ENCODE results near the gene SPTBN1. TPM values are rescaled to one million over a fixed set of nuclear protein-coding genes. Genes with fewer than 3 reads are reported as not detected.

Gene SPTBN1
- total RNA-seq, 4 donors from 2014 or later = 132 to 239 (median 195) TPM

GRCh38 chr2:54629914-54630857, 174.1 kb downstream of the SPTBN1 start:
- TF ChIP-seq POLR2A (IDR thresholded peaks at IDR 0.05) = no peak
- TF ChIP-seq, protein P1, sequence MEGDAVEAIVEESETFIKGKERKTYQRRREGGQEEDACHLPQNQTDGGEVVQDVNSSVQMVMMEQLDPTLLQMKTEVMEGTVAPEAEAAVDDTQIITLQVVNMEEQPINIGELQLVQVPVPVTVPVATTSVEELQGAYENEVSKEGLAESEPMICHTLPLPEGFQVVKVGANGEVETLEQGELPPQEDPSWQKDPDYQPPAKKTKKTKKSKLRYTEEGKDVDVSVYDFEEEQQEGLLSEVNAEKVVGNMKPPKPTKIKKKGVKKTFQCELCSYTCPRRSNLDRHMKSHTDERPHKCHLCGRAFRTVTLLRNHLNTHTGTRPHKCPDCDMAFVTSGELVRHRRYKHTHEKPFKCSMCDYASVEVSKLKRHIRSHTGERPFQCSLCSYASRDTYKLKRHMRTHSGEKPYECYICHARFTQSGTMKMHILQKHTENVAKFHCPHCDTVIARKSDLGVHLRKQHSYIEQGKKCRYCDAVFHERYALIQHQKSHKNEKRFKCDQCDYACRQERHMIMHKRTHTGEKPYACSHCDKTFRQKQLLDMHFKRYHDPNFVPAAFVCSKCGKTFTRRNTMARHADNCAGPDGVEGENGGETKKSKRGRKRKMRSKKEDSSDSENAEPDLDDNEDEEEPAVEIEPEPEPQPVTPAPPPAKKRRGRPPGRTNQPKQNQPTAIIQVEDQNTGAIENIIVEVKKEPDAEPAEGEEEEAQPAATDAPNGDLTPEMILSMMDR (IDR thresholded peaks at IDR 0.05) = no peak
- intact Hi-C loops (cut with DNase I; ENCODE audit: low total_unique reads) = no loop called here
- DNase-seq (ENCODE audit: low spot score in 2 of 2) = no peak
- 59 to 69% methylated on average over 11 of the region's 11 CpGs for WGBS, 2 donors
- no peak overlapping the region for H3K4me3 ChIP-seq (ENCODE audit: low read depth, poor library complexity, severe bottlenecking)

DNA sequence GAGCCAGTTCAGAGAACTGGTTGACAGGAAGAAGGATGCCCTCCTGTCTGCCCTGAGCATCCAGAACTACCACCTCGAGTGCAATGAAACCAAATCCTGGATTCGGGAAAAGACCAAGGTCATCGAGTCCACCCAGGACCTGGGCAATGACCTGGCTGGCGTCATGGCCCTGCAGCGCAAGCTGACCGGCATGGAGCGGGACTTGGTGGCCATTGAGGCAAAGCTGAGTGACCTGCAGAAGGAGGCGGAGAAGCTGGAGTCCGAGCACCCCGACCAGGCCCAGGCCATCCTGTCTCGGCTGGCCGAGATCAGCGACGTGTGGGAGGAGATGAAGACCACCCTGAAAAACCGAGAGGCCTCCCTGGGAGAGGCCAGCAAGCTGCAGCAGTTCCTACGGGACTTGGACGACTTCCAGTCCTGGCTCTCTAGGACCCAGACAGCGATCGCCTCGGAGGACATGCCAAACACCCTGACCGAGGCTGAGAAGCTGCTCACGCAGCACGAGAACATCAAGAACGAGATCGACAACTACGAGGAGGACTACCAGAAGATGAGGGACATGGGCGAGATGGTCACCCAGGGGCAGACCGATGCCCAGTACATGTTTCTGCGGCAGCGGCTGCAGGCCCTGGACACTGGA, 174.9 kb downstream of the SPTBN1 start:
- no peak for DNase-seq (ENCODE audit: low spot score in 2 of 2)
- TF ChIP-seq, protein P1 (IDR thresholded peaks at IDR 0.05) = no peak
- no peak for TF ChIP-seq POLR2A (IDR thresholded peaks at IDR 0.05)
- no peak overlapping the region for H3K4me3 ChIP-seq (ENCODE audit: low read depth, poor library complexity, severe bottlenecking)
- WGBS, 2 donors = 86 to 89% methylated on average over 29 to 30 of the region's 30 CpGs
- intact Hi-C loops (cut with DNase I; ENCODE audit: low total_unique reads) = no loop called here

- TF ChIP-seq, protein P1 (IDR thresholded peaks at IDR 0.05) = no peak
- no peak for TF ChIP-seq POLR2A (IDR thresholded peaks at IDR 0.05)
- intact Hi-C loops (cut with DNase I; ENCODE audit: low total_unique reads) = no loop called here
- WGBS, 2 donors = 80 to 84% methylated on average over 4 of the region's 4 CpGs
- no peak for DNase-seq (ENCODE audit: low spot score in 2 of 2)
- H3K4me3 ChIP-seq (ENCODE audit: low read depth, poor library complexity, severe bottlenecking) = no peak overlapping the region
Measured at GRCh38 chr2:54631755-54632154, 175.6 kb downstream of the SPTBN1 start.

DNA sequence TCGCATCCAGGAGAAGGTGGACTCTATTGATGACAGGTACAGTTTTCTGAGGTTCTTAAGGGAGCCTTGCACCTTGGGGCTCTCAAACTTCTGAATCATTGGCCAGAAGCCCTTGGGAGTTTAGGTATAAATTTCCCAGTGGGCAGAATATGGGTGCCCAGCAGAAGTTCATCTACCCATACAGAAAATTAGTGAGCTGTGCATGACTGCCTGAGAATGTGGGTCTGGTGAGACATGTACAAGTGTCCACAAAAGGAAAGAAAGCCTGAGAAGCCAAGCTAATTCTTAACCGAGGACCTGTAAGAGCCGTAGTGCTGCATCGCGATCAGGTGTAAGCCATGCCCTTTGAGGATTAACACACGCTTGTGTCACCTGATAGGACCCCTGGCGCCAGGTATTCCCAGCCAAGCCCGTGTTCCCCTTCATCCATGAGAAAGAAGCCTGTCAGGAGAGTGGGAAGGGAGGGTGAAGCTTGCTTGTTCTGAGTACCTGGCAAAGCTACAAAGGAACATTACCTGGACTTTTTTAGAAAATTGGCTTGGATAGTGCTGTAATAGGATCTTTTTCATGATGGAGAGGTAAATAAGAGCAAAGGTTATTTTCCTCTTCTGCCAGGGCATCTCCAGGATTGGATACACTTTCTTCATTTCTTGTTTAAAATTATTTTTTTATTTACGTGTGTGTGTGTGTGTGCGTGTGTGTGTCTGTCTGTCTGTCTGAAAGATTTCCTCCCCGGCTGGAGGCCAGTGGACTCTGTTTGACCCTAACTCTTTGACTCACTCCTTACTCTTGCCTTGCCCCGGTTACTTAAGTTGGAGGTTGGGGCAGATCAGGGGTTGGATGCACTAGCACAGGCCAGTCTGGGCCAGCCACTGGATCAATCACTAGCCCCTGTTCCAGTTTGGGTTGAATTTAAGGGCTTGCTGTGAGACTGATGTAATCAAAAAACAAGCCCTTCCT, 176.9 kb downstream of the SPTBN1 start:
- no peak for TF ChIP-seq POLR2A (IDR thresholded peaks at IDR 0.05)
- TF ChIP-seq, protein P1 (IDR thresholded peaks at IDR 0.05) = no peak
- DNase-seq (ENCODE audit: low spot score in 2 of 2) = no peak
- 77 to 82% methylated on average over 12 of the region's 12 CpGs for WGBS, 2 donors
- intact Hi-C loops (cut with DNase I; ENCODE audit: low total_unique reads) = no loop called here
- H3K4me3 ChIP-seq (ENCODE audit: low read depth, poor library complexity, severe bottlenecking) = no peak overlapping the region

DNA sequence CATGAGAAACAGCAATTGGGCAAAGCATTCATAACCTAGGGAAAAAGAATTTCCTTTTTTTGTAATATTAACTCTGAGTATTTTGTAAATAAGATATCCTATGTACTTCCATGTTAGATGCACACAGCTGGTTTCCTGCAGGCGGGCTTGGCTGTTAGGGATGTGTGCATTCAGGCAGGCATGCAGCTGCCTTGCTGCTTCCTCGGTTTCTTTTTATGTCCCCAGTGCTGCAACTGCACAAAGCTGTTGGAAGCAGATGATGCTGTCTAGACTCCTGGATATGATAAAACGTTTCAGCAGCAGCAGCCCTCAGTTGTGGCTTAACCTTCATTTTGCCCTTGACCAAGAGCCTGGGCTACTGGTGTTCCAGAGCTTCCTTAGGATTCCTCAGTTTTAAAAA, 177.9 kb downstream of the SPTBN1 start:
- DNase-seq (ENCODE audit: low spot score in 2 of 2) = no peak
- H3K4me3 ChIP-seq (ENCODE audit: low read depth, poor library complexity, severe bottlenecking) = no peak overlapping the region
- TF ChIP-seq POLR2A (IDR thresholded peaks at IDR 0.05) = no peak
- TF ChIP-seq, protein P1 (IDR thresholded peaks at IDR 0.05) = no peak
- WGBS, 2 donors = 57 to 66% methylated on average over 3 of the region's 3 CpGs
- intact Hi-C loops (cut with DNase I; ENCODE audit: low total_unique reads) = no loop called here
